Activated naive CD8-positive, alpha-beta T cell (primary cell): ENCODE measurements around the gene FIBCD1.

Experiments
- H3K27ac Mint-ChIP-seq: one replicate; pipeline ENCODE4 v1.8.0; 2021; ENCODE audit warnings: mixed read lengths
- H3K27me3 Mint-ChIP-seq: one replicate; pipeline ENCODE4 v1.8.0; 2021; ENCODE audit warnings: mixed read lengths
- H3K36me3 Mint-ChIP-seq: one replicate; pipeline ENCODE4 v1.8.0; 2021; ENCODE audit warnings: mixed read lengths
- H3K4me1 Mint-ChIP-seq: one replicate; pipeline ENCODE4 v1.8.0; 2021; ENCODE audit warnings: low read depth, mixed read lengths
- H3K4me3 Mint-ChIP-seq: one replicate; pipeline ENCODE4 v1.8.0; 2021; ENCODE audit warnings: mild to moderate bottlenecking, mixed read lengths
- H3K9me3 Mint-ChIP-seq: one replicate; pipeline ENCODE4 v1.8.0; 2021; ENCODE audit warnings: low read depth, mixed read lengths

The FIBCD1 gene, protein sequence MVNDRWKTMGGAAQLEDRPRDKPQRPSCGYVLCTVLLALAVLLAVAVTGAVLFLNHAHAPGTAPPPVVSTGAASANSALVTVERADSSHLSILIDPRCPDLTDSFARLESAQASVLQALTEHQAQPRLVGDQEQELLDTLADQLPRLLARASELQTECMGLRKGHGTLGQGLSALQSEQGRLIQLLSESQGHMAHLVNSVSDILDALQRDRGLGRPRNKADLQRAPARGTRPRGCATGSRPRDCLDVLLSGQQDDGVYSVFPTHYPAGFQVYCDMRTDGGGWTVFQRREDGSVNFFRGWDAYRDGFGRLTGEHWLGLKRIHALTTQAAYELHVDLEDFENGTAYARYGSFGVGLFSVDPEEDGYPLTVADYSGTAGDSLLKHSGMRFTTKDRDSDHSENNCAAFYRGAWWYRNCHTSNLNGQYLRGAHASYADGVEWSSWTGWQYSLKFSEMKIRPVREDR

GRCh38 chr9:130938652-130939404, at the start of gene FIBCD1:
TSS of gene FIBCD1 (minus strand) at chr9:130939247. CDS start at chr9:130938607, 640 bp downstream.
- no peaks in the 10 kb centered on the region for H3K36me3 Mint-ChIP-seq
- no peaks in the 10 kb centered on the region for H3K9me3 Mint-ChIP-seq
- H3K4me3 Mint-ChIP-seq: peak within 1 kb of the TSS; percentile 73
- peaks cover 8% of the 10 kb centered on the region for H3K4me1 Mint-ChIP-seq
- peaks cover 33% of the 10 kb centered on the region for H3K27me3 Mint-ChIP-seq
- no peak within 1 kb of the TSS for H3K27ac Mint-ChIP-seq

- Mint-ChIP-seq H3K4me3 (no peak overlapping the region), H3K27ac (no peak overlapping the region), H3K27me3 (peaks cover 2% of the 10 kb centered on the region), H3K36me3 (no peaks in the 10 kb centered on the region), H3K9me3 (no peaks in the 10 kb centered on the region), H3K4me1 (no peaks in the 10 kb centered on the region)
These were observed 49.3 kb upstream of the FIBCD1 start for GRCh38 chr9:130988400-130988747.

GRCh38 chr9:130987738-130988399, 48.8 kb upstream of the FIBCD1 start:
- Mint-ChIP-seq H3K36me3 (no peaks in the 10 kb centered on the region), H3K27ac (no peak overlapping the region), H3K27me3 (peaks cover 2% of the 10 kb centered on the region)

DNA sequence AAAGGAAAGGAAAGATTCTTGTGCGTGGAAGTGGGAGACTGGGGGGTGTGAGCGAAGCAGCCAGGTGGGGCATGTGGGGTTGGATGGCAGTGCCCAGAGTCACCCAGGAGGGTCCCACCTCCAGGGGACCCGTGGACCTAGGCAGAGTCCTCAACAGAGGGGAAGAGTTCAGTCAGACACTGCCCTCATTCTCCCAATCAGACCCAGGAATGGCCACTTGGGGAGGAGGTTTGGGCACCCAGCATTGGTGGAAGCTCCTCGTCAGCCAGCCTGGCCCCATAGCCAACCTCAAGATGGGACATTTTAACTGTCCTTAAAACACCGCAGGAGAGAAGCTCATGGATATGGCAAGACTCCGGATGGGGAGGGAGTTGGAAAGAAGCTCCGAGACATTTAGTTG, 48.0 kb upstream of the FIBCD1 start:
- no peak overlapping the region for H3K27ac Mint-ChIP-seq
- H3K9me3 Mint-ChIP-seq: no peaks in the 10 kb centered on the region
- peaks cover 2% of the 10 kb centered on the region for H3K27me3 Mint-ChIP-seq
- H3K4me1 Mint-ChIP-seq: no peaks in the 10 kb centered on the region
- no peaks in the 10 kb centered on the region for H3K36me3 Mint-ChIP-seq
- no peak overlapping the region for H3K4me3 Mint-ChIP-seq

More at GRCh38 chr9:130987738-130988399, 48.8 kb upstream of the FIBCD1 start:
- H3K4me3 Mint-ChIP-seq: no peak overlapping the region
- no peaks in the 10 kb centered on the region for H3K4me1 Mint-ChIP-seq
- H3K9me3 Mint-ChIP-seq: no peaks in the 10 kb centered on the region

DNA sequence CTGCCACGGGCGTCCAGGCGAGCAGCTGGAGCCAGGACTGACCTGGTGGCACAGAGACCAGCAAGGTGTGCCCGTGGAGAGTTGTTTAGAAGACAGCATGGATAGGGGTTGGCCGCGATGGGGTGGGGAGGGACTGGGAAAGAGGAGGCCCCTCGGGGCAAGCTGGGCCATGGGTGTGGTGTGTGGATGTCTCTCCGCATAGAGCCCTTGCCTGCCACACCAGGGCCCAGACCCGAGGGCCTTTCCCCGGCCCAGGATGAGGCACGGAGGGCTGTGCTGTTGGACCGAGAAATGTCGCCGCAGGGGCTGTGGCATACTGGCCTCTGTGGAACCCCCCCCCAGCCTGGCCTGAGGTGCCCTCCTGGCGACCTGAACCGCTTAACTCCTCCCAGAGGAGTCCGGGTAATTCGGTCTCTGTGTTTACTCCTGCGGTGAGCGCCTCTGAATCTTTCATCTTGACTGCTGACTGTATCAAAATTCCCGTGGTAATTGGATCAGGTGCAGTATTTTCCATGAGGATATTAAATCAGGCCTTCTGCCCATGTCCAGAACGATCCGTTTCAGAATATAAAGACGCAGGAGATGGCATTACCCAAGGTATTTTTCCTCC, 47.4 kb upstream of the FIBCD1 start:
- Mint-ChIP-seq H3K27ac (no peak overlapping the region), H3K36me3 (no peaks in the 10 kb centered on the region), H3K9me3 (no peaks in the 10 kb centered on the region), H3K27me3 (peaks cover 2% of the 10 kb centered on the region), H3K4me3 (no peak overlapping the region), H3K4me1 (no peaks in the 10 kb centered on the region)

DNA sequence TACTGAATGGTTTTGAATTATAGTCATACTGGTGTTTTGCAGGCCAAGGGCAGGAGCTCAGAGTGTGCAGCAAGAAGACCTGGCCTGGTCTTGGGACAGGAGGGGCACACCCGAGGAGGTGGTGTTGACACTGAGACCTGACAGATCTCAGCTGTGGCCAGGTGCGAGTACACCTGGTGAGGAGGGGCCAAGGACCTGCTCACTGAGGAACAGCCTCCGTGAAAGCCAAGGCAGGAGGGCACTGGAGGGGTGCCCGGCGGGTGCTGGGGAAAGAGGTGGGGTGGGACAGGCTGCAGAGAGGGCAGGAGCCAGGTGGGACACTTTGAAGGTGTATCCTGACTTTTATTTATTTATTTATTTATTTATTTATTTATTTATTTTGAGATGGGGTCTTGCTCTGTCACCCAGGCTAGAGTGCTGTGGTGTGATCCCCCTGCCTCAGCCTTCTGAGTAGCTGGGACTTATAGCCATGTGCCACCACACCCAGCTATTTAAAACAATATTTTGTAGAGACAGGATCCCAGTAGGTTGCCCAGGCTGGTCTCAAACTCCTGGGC, 46.6 kb upstream of the FIBCD1 start:
- H3K4me3 Mint-ChIP-seq: no peak overlapping the region
- H3K4me1 Mint-ChIP-seq: no peaks in the 10 kb centered on the region
- H3K36me3 Mint-ChIP-seq: no peaks in the 10 kb centered on the region
- H3K9me3 Mint-ChIP-seq: no peaks in the 10 kb centered on the region
- H3K27ac Mint-ChIP-seq: no peak overlapping the region
- peaks cover 2% of the 10 kb centered on the region for H3K27me3 Mint-ChIP-seq

DNA sequence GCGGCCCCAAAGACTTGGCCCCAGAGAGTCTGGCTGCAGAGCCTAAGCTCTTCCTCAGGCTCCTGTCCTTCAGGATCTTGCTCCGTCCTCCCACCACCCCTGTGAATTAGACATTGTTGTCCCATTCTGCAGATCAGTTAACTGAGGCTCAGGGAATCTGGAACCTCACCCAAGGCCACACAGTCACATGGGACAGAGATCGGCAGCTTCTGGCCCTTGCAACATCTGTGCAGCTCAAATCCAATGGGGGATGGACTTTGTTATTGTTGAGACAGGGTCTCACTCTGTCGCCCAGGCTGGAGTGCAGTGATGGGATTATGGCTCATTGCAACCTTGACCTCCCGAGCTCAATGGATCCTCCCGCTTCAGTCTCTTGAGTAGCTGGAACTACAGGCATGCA, 46.0 kb upstream of the FIBCD1 start:
- Mint-ChIP-seq H3K27me3 (peaks cover 5% of the 10 kb centered on the region), H3K36me3 (no peaks in the 10 kb centered on the region), H3K4me3 (no peak overlapping the region), H3K9me3 (no peaks in the 10 kb centered on the region), H3K4me1 (no peaks in the 10 kb centered on the region), H3K27ac (no peak overlapping the region)

- Mint-ChIP-seq H3K4me1 (no peaks in the 10 kb centered on the region), H3K27me3 (peaks cover 5% of the 10 kb centered on the region), H3K9me3 (no peaks in the 10 kb centered on the region), H3K27ac (no peak overlapping the region), H3K36me3 (no peaks in the 10 kb centered on the region), H3K4me3 (no peak overlapping the region)
These were observed 45.5 kb upstream of the FIBCD1 start for GRCh38 chr9:130984521-130984920.

DNA sequence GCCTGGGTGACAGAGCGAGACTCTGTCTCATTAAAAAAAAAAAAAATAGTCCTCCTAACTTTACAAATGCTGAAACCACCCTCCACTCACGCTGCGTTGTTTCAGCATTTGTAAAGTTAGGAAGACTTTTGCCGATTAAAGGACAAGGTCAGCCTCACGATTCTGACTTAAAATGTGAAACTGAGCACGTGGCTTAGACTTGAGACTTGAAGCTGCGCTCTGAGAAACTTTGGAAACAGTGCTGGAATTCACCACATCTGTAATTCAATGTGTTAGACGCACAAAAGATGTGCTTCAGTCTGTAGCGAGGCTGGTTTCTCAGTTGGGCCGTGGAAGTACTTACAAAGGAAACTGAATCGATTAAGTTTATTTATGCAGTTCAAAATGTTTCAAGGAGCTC, 44.9 kb upstream of the FIBCD1 start:
- H3K36me3 Mint-ChIP-seq: no peaks in the 10 kb centered on the region
- no peaks in the 10 kb centered on the region for H3K9me3 Mint-ChIP-seq
- no peak overlapping the region for H3K4me3 Mint-ChIP-seq
- no peak overlapping the region for H3K27ac Mint-ChIP-seq
- H3K4me1 Mint-ChIP-seq: no peaks in the 10 kb centered on the region
- peaks cover 7% of the 10 kb centered on the region for H3K27me3 Mint-ChIP-seq

- H3K27me3 Mint-ChIP-seq: peaks cover 7% of the 10 kb centered on the region
- no peaks in the 10 kb centered on the region for H3K9me3 Mint-ChIP-seq
- no peak overlapping the region for H3K4me3 Mint-ChIP-seq
These were observed 44.3 kb upstream of the FIBCD1 start for GRCh38 chr9:130983359-130983670.

DNA sequence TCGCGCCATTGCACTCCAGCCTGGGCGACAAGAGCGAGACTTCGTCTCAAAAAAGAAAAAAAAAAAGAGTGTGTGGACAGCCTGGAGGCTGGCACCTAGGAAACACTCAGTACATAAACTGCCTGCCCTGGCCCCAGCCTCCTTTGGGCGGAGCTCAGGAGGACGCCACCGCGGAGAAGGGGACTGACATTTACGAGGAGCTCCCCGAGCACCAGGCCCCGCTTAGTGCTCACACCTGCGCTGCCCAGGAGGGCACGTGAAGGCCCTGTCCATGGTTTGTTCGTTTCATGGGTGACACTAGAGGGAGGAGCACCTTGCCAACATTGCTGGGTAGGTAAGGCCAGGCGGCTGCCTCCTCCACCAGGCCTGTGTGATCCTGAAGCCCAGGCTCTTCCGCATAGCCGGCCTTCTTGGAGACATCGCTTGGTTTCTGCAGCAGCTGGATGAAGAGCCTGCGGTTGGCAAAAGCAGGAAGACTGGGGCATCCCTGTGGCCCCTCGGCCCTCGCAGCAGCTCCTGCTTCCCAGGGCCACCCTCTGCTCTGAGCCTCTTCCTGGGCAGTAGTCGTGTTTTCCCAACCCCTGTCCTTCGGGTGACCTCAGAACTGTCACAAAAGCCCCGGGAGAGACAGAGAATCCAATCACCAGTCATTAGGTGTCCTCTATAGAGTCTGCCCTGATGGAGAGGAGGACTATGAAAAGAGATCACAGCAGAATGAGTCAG, 43.8 kb upstream of the FIBCD1 start:
- H3K4me1 Mint-ChIP-seq: no peaks in the 10 kb centered on the region
- H3K27me3 Mint-ChIP-seq: peaks cover 7% of the 10 kb centered on the region
- no peaks in the 10 kb centered on the region for H3K36me3 Mint-ChIP-seq
- H3K27ac Mint-ChIP-seq: no peak overlapping the region
- H3K4me3 Mint-ChIP-seq: no peak overlapping the region
- H3K9me3 Mint-ChIP-seq: no peaks in the 10 kb centered on the region

More at GRCh38 chr9:130983359-130983670, 44.3 kb upstream of the FIBCD1 start:
- Mint-ChIP-seq H3K4me1 (no peaks in the 10 kb centered on the region), H3K27ac (no peak overlapping the region), H3K36me3 (no peaks in the 10 kb centered on the region)

DNA sequence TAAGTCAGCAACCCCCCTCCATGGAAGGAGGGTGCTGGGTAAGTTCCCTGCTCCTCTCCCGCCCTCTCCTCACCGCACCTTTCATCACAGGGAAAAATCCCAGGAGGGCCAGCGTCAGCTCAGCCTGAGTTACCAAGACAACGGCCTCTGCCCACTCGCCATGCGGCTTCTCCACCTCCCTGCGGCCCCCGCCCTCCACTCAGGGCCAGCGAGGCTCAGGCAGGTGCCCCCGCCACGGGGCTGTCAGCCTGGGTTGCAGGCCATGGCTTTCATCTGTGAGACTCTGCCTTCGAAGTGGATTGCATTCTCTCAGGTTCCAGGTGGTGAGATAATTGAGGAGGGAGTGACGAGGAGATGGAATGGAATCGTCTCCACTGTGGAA, 42.7 kb upstream of the FIBCD1 start:
- no peak overlapping the region for H3K4me3 Mint-ChIP-seq
- no peak overlapping the region for H3K27ac Mint-ChIP-seq
- no peaks in the 10 kb centered on the region for H3K4me1 Mint-ChIP-seq
- H3K9me3 Mint-ChIP-seq: no peaks in the 10 kb centered on the region
- H3K27me3 Mint-ChIP-seq: peaks cover 6% of the 10 kb centered on the region
- H3K36me3 Mint-ChIP-seq: no peaks in the 10 kb centered on the region

DNA sequence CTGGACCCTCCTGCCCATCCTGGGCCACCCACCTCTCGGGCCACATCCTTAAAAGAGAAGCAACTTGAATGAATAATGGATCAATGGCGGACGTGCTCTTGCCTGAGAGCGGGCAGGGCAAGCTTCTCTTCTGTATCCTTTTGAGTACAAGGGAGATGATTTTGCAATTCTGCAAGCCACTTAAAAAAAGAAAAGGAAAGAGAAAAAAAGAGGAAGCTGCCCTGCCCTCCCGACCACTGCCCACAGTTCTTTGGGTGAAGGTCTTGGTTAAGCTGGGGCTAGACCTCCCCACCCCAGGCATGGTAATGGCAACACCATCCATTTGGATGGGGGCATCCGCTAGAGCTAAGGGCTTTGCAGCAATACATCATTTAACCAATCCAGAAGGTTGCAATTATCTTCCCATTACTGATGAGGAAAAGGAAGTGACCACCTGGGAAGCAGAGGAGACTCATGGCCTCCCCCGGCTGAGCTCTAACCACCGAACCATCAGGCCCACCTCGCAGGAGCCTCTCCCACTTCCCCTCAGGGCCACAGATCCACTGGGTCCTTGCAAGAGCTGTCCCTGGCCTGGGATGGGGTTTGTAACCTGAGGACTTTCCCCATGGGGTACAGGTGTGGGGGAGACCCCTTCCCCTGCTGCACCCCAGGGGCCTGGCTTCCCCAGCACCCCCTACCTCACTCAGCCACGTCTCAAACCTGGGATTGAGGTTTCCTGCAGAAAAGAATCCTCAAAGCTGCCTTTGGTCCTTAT, 42.1 kb upstream of the FIBCD1 start:
- Mint-ChIP-seq H3K27ac (no peak overlapping the region), H3K9me3 (no peaks in the 10 kb centered on the region), H3K36me3 (no peaks in the 10 kb centered on the region), H3K27me3 (peaks cover 5% of the 10 kb centered on the region), H3K4me1 (no peaks in the 10 kb centered on the region), H3K4me3 (no peak overlapping the region)

- H3K9me3 Mint-ChIP-seq: no peaks in the 10 kb centered on the region
- H3K36me3 Mint-ChIP-seq: no peaks in the 10 kb centered on the region
- no peaks in the 10 kb centered on the region for H3K4me1 Mint-ChIP-seq
- no peak overlapping the region for H3K27ac Mint-ChIP-seq
- peaks cover 5% of the 10 kb centered on the region for H3K27me3 Mint-ChIP-seq
- no peak overlapping the region for H3K4me3 Mint-ChIP-seq
These were observed 41.5 kb upstream of the FIBCD1 start for GRCh38 chr9:130980526-130980925.
